HCT116 (cell line): ENCODE measurements around the gene BPTF. TPM values are rescaled to one million over a fixed set of nuclear protein-coding genes. Genes with fewer than 3 reads are reported as not detected.

Experiments
- ATAC-seq: fragments of 200-7000 bp; cut with Tn5 transposase; 2 replicates; pipeline ENCODE4 v1.9.1; 2020; ENCODE audit warnings: mild to moderate bottlenecking, moderate library complexity
- BruUV-seq: library from RNA; stranded (reverse); fragments of 400-500 nt; replicated peaks from 2 replicates; lab custom pipeline; 2021; lab: Mats Ljungman, UMichigan
- CTCF ChIA-PET: fragments of 300-600 bp; sonication (Branson Sonifier 250); formaldehyde crosslinking; loops from one replicate; lab custom pipeline; 2021; ENCODE audit warnings: antibody characterized with exemption; lab: Charles Lee
- POLR2A ChIA-PET: fragments of 300-600, 350-600 bp; sonication (Branson Sonifier 250); formaldehyde crosslinking; loops from one replicate; lab custom pipeline; 2021; ENCODE audit warnings: antibody characterized with exemption; lab: Charles Lee
- RAD21 ChIA-PET, 2 experiments: fragments of 300-600 bp; sonication (Branson Sonifier 250); formaldehyde crosslinking; loops; one replicate each; lab custom pipeline; 2023; ENCODE audit warnings: low total read pairs in 2 of 2; ENCODE audit not compliant: uncharacterized antibody in 2 of 2, unreplicated experiment in 2 of 2, low non-redundant PET in 1 of 2; lab: Charles Lee
- DNase-seq: peaks from one replicate; pipeline ENCODE4 v3.0.0-alpha.2; 2010; ENCODE audit warnings: low read depth, low spot score
- H2AFZ ChIP-seq: fragments of 200-600 bp; shearing (Covaris generic), sonication (generic); 2 replicates; pipeline ENCODE4 v1.6.1; 2017; ENCODE audit warnings: low read depth, mixed run types, mixed read lengths, antibody characterized with exemption, low read length; ENCODE audit not compliant: poor library complexity, severe bottlenecking
- H3K27ac ChIP-seq: 2 replicates; pipeline ENCODE4 v1.5.1; 2012; ENCODE audit warnings: low read depth, low read length
- H3K27me3 ChIP-seq: fragments of 200-600 bp; sonication (generic); 2 replicates; pipeline ENCODE4 v1.6.1; 2016; ENCODE audit warnings: mixed run types, low read length, mixed read lengths; ENCODE audit not compliant: insufficient read depth
- H3K36me3 ChIP-seq, 2 experiments: fragments of 200-500 bp in 1 of 2; fragments of 200-600 bp in 1 of 2; sonication (Bioruptor generic) in 1 of 2; sonication (generic) in 1 of 2; 2 replicates each; pipeline versions ENCODE4 v1.5.1 to v1.6.1; 2014 to 2016; ENCODE audit warnings: low read length in 2 of 2, inconsistent platforms in 1 of 2, mixed read lengths in 1 of 2, mixed run types in 1 of 2; ENCODE audit not compliant: insufficient read depth in 2 of 2, control insufficient read depth in 1 of 2
- H3K4me1 ChIP-seq, 2 experiments: fragments of 200-600 bp in 1 of 2; sonication (generic) in 1 of 2; 2 replicates each; pipeline versions ENCODE4 v1.5.1 to v1.6.1; 2012 to 2017; ENCODE audit warnings: low read length in 2 of 2, inconsistent platforms in 1 of 2, mild to moderate bottlenecking in 1 of 2, mixed read lengths in 1 of 2, mixed run types in 1 of 2, moderate library complexity in 1 of 2; ENCODE audit not compliant: insufficient read depth in 2 of 2, control insufficient read depth in 1 of 2
- H3K4me2 ChIP-seq: fragments of 200-600 bp; sonication (generic); 2 replicates; pipeline ENCODE4 v1.6.1; 2017; ENCODE audit warnings: mixed run types, low read length, mixed read lengths
- H3K4me3 ChIP-seq, 2 experiments: fragments of 200-600 bp in 1 of 2; sonication (generic) in 1 of 2; replicated peaks in 1 of 2; 2 replicates each; pipeline ENCODE4 v1.5.1; 2011 to 2016; ENCODE audit warnings: low read length in 2 of 2, control low read depth in 1 of 2, low read depth in 1 of 2, mild to moderate bottlenecking in 1 of 2, mixed read lengths in 1 of 2, mixed run types in 1 of 2
- H3K79me2 ChIP-seq: fragments of 200-600 bp; sonication (generic); 2 replicates; pipeline ENCODE4 v1.6.1; 2017; ENCODE audit warnings: mild to moderate bottlenecking, mixed run types, low read length, moderate library complexity, mixed read lengths; ENCODE audit not compliant: insufficient read depth
- H3K9ac ChIP-seq: fragments of 200-600 bp; sonication (generic); 2 replicates; pipeline ENCODE4 v1.6.1; 2016; ENCODE audit warnings: low read length, mixed read lengths
- H3K9me2 ChIP-seq: fragments of 200-600 bp; sonication (generic), shearing (Covaris generic); 2 replicates; pipeline ENCODE4 v1.6.1; 2017; ENCODE audit warnings: mixed run types, mild to moderate bottlenecking, moderate library complexity; ENCODE audit not compliant: insufficient read depth
- H3K9me3 ChIP-seq, 2 experiments: fragments of 200-500 bp in 1 of 2; fragments of 200-600 bp in 1 of 2; sonication (Bioruptor generic) in 1 of 2; sonication (generic) in 1 of 2; 2 replicates each; pipeline ENCODE4 v1.6.1; 2014 to 2017; ENCODE audit warnings: low read length in 2 of 2, mixed read lengths in 2 of 2, inconsistent platforms in 1 of 2, low read depth in 1 of 2, mild to moderate bottlenecking in 1 of 2, mixed run types in 1 of 2, moderate library complexity in 1 of 2; ENCODE audit not compliant: control insufficient read depth in 1 of 2, insufficient read depth in 1 of 2
- H4K20me1 ChIP-seq: fragments of 200-600 bp; sonication (generic), shearing (Covaris generic); 2 replicates; pipeline ENCODE4 v1.6.1; 2017; ENCODE audit warnings: mixed run types, mild to moderate bottlenecking, moderate library complexity; ENCODE audit not compliant: insufficient read depth
- RAD21 ChIP-seq: IDR thresholded peaks from 2 replicates; pipeline ENCODE4 v1.6.1; 2012; ENCODE audit warnings: low read depth, mild to moderate bottlenecking
- intact Hi-C: fragments of 100-400 bp; cut with micrococcal nuclease; formaldehyde crosslinking; loops from 2 replicates; pipeline ENCODE4 v1.10.0; 2022
- total RNA-seq: library from RNA; stranded (reverse); gene quantifications from one replicate; pipeline ENCODE4 v1.2.1, GENCODE V29; 2021; ENCODE audit not compliant: unreplicated experiment
- TF ChIP-seq, protein P1 (sequence below), 3 experiments: fragments of 200-600 bp in 1 of 3; sonication (generic) in 1 of 3; IDR thresholded peaks in 2 of 3; conservative IDR thresholded peaks in 1 of 3; 2 replicates each; pipeline ENCODE4 v1.5.1; 2012 to 2017; ENCODE audit warnings: low read depth in 2 of 3, low read length in 2 of 3, antibody characterized with exemption in 1 of 3, borderline replicate concordance in 1 of 3, control low read depth in 1 of 3, mild to moderate bottlenecking in 1 of 3, mixed read lengths in 1 of 3, mixed run types in 1 of 3, moderate library complexity in 1 of 3; ENCODE audit not compliant: insufficient read depth in 1 of 3
- TF ChIP-seq, protein P2 (sequence below): IDR thresholded peaks from 2 replicates; pipeline ENCODE4 v1.6.1; 2012

Gene BPTF
- total RNA-seq, 1 experiment from 2014 or later = 114 TPM

DNA sequence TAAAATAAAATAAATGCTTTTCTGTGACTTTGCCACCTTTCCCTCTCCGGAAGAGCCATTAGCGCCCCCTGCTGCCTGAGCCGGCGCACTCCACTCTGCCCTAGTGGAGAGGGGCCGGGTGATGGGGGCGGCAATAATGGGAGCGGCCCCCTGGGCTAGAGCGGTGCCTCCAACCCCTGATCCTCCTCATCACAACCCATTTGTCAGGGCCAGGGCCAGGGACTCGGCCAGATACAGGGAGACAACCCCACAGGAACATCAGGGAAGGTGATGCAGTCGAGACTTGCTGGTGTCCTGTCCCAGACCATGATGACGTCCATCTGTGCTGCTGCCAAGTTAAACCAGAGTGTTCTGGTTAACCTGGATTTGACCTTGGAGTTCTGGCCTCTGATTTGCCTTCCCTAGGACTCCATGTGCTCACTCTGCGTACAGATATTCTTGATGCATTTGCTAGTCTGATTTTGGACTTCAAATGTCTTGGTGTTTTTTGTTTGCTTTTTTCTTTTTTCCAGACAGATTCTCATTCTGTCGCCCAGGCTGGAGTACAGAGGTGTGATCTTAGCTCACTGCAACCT is 46.1 kb upstream of the BPTF start:
- DNase-seq (peak; percentile 48), ATAC-seq (peak; percentile 99)
- H3K9me3 ChIP-seq = no peaks in the 10 kb centered on the region
- TF ChIP-seq RAD21 = peak; percentile 80
- TF ChIP-seq, protein P1, sequence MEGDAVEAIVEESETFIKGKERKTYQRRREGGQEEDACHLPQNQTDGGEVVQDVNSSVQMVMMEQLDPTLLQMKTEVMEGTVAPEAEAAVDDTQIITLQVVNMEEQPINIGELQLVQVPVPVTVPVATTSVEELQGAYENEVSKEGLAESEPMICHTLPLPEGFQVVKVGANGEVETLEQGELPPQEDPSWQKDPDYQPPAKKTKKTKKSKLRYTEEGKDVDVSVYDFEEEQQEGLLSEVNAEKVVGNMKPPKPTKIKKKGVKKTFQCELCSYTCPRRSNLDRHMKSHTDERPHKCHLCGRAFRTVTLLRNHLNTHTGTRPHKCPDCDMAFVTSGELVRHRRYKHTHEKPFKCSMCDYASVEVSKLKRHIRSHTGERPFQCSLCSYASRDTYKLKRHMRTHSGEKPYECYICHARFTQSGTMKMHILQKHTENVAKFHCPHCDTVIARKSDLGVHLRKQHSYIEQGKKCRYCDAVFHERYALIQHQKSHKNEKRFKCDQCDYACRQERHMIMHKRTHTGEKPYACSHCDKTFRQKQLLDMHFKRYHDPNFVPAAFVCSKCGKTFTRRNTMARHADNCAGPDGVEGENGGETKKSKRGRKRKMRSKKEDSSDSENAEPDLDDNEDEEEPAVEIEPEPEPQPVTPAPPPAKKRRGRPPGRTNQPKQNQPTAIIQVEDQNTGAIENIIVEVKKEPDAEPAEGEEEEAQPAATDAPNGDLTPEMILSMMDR (IDR thresholded peaks at IDR 0.05 in 2 of 3, conservative IDR thresholded peaks at IDR 0.05 in 1 of 3; ENCODE audit: borderline replicate concordance in 1 of 3, insufficient read depth in 1 of 3, low read depth in 2 of 3, low read length in 2 of 3) = peak; percentile 87 to 94 (median 90)
- TF ChIP-seq, protein P2, sequence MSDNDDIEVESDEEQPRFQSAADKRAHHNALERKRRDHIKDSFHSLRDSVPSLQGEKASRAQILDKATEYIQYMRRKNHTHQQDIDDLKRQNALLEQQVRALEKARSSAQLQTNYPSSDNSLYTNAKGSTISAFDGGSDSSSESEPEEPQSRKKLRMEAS = no peak
- ChIA-PET POLR2A (interaction anchor here (0.7 kb wide), 1 partner anchor 61 kb away, joined by 5 read pairs; no protein-coding TSS in a partner anchor), RAD21 (interaction anchor here in 1 of 2 experiments (0.7 kb wide), 2 partner anchors 13 to 403 kb away, joined by 3 read pairs; no protein-coding TSS in a partner anchor), CTCF (interaction anchor here (0.7 to 2.5 kb wide), 6 partner anchors 12 to 1436 kb away, joined by 3 to 8 read pairs (median 3); partner anchors contain the start of gene BPTF)
- intact Hi-C loops = loop anchor here (1.0 kb wide), 1 partner anchor 62 kb away; the partner anchor contains the start of gene NOL11
- H2AFZ ChIP-seq = peak overlapping the region; percentile 77
- no peak overlapping the region for H3K9ac ChIP-seq
- peak overlapping the region; percentile 57 for H3K4me2 ChIP-seq
- no peaks in the 10 kb centered on the region for H3K79me2 ChIP-seq
- H3K4me1 ChIP-seq = peaks cover 8 to 12% of the 10 kb centered on the region in 2 experiments; a peak in 3 of 4 replicates
- H3K27ac ChIP-seq = no peak overlapping the region
- BruUV-seq = no TSS peak
- H3K9me2 ChIP-seq = no peaks in the 10 kb centered on the region
- no peaks in the 10 kb centered on the region for H3K36me3 ChIP-seq
- H4K20me1 ChIP-seq = no peaks in the 10 kb centered on the region
- no peaks in the 10 kb centered on the region for H3K27me3 ChIP-seq
- H3K4me3 ChIP-seq = peak overlapping the region in 1 of 2 experiments; percentile 23; a peak in 2 of 4 replicates
